K562 (cell line): ENCODE data around the gene KCNB1. TPM values are rescaled to one million over a fixed set of nuclear protein-coding genes. Genes with fewer than 3 reads are reported as not detected.

Source experiments
- FOXA3 ChIP-seq, 2 experiments: fragments of 450-650 bp in 1 of 2; sonication (generic) in 1 of 2; formaldehyde crosslinking; IDR thresholded peaks in 1 of 2; conservative IDR thresholded peaks in 1 of 2; 2 replicates each; pipeline versions ENCODE4 v1.4.0 to v1.8.0; 2020 to 2022; ENCODE audit warnings: mild to moderate bottlenecking in 2 of 2, missing genetic modification reagents in 1 of 2
- GABPB1 ChIP-seq: sonication (generic); formaldehyde crosslinking; IDR thresholded peaks from 2 replicates; pipeline ENCODE4 v1.8.0; 2022; ENCODE audit warnings: mild to moderate bottlenecking, missing genetic modification reagents
- ILK ChIP-seq: fragments of 450-650 bp; IDR thresholded peaks from 2 replicates; pipeline ENCODE4 v1.6.1; 2016; ENCODE audit warnings: missing genetic modification characterization, low read depth, mild to moderate bottlenecking, missing compliant biosample characterization, moderate library complexity, borderline replicate concordance
- TFAP4 ChIP-seq: sonication (generic); formaldehyde crosslinking; IDR thresholded peaks from 2 replicates; pipeline ENCODE4 v1.8.0; 2022; ENCODE audit warnings: missing genetic modification reagents, mild to moderate bottlenecking, moderate library complexity, borderline replicate concordance
- ZNF133 ChIP-seq: fragments of 250-450 bp; sonication (Bioruptor Pico); IDR thresholded peaks from 2 replicates; pipeline ENCODE4 v1.4.0; 2020; ENCODE audit warnings: mild to moderate bottlenecking
- ZNF134 ChIP-seq: fragments of 250-450 bp; sonication (Bioruptor Pico); conservative IDR thresholded peaks from 2 replicates; pipeline ENCODE4 v1.4.0; 2020
- ZNF184 ChIP-seq: sonication (generic); formaldehyde crosslinking; IDR thresholded peaks from 2 replicates; pipeline ENCODE4 v1.5.0; 2020; ENCODE audit warnings: missing genetic modification reagents
- ZNF707 ChIP-seq: fragments of 250-450 bp; sonication (Bioruptor Pico); conservative IDR thresholded peaks from 2 replicates; pipeline ENCODE4 v1.8.0; 2022; ENCODE audit warnings: inconsistent platforms, mild to moderate bottlenecking, moderate library complexity
- ZNF766 ChIP-seq: fragments of 200-800 bp; sonication (Bioruptor generic); conservative IDR thresholded peaks from 2 replicates; pipeline ENCODE4 v1.6.1; 2016; ENCODE audit warnings: missing genetic modification characterization, missing compliant biosample characterization
- ZSCAN32 ChIP-seq: fragments of 450-650 bp; formaldehyde crosslinking; IDR thresholded peaks from 2 replicates; pipeline ENCODE4 v1.4.0; 2020; ENCODE audit warnings: mild to moderate bottlenecking, moderate library complexity
- polyA plus RNA-seq, 8 experiments: library from polyadenylated mRNA; depleted of rRNA in 4 of 8; stranded (reverse) in 5 of 8; unstranded in 3 of 8; fragments of >200 nt; fragmentation: Nextera tagmentation in 2 of 8; fragmentation: Illumina TruSeq in 1 of 8; extraction: Ambion mirVana in 2 of 8; extraction: Trizol in 1 of 8; gene quantifications; 2 replicates each; pipeline versions ENCODE4 v1.2.1 to v1.2.3, GENCODE V29; 2011 to 2014; ENCODE audit warnings: inconsistent platforms in 1 of 8, missing spikeins in 1 of 8
- total RNA-seq, 7 experiments: library from RNA; depleted of rRNA in 6 of 7; stranded (reverse); fragments of >200 nt in 6 of 7; fragmentation: Illumina TruSeq in 2 of 7; extraction: Trizol in 2 of 7; gene quantifications; 2 replicates each; pipeline versions ENCODE4 v1.2.1 to v1.2.3, GENCODE V29; 2011 to 2021; ENCODE audit warnings: low replicate concordance in 1 of 7
- TF ChIP-seq, protein P1 (sequence below): fragments of 450-650 bp; formaldehyde crosslinking; IDR thresholded peaks from 2 replicates; pipeline ENCODE4 v1.4.0; 2022; ENCODE audit warnings: mild to moderate bottlenecking, moderate library complexity
- TF ChIP-seq, protein P2 (sequence below): sonication (generic); formaldehyde crosslinking; IDR thresholded peaks from 2 replicates; pipeline ENCODE4 v1.8.0; 2022; ENCODE audit warnings: mild to moderate bottlenecking, missing genetic modification reagents

The KCNB1 gene
- total and polyA plus RNA-seq, 9 of the 15 experiments (the other 6 are each of a cell fraction or from before 2014, with no cell fraction given) = 0.01 to 0.06 TPM; not detected in 7

GRCh38 chr20:49343246-49343645, 139.2 kb downstream of the KCNB1 start (continued):
- TF ChIP-seq, protein P1, sequence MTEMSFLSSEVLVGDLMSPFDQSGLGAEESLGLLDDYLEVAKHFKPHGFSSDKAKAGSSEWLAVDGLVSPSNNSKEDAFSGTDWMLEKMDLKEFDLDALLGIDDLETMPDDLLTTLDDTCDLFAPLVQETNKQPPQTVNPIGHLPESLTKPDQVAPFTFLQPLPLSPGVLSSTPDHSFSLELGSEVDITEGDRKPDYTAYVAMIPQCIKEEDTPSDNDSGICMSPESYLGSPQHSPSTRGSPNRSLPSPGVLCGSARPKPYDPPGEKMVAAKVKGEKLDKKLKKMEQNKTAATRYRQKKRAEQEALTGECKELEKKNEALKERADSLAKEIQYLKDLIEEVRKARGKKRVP (CRISPR knock-in tag) = no peak
- no peak for TF ChIP-seq FOXA3 (CRISPR knock-in tag; conservative IDR thresholded peaks at IDR 0.05 in 1 of 2, IDR thresholded peaks at IDR 0.05 in 1 of 2)
- no peak for TF ChIP-seq ZNF133 (CRISPR knock-in tag)
- no peak for TF ChIP-seq TFAP4 (CRISPR knock-in tag)
- no peak for TF ChIP-seq ZNF766 (CRISPR knock-in tag)
- no peak for TF ChIP-seq ZNF134 (CRISPR knock-in tag)
- no peak for TF ChIP-seq ILK (tag)
- no peak for TF ChIP-seq ZNF184 (CRISPR knock-in tag)
- no peak for TF ChIP-seq ZSCAN32 (CRISPR knock-in tag)
- TF ChIP-seq ZNF707 = no peak
- TF ChIP-seq, protein P2, sequence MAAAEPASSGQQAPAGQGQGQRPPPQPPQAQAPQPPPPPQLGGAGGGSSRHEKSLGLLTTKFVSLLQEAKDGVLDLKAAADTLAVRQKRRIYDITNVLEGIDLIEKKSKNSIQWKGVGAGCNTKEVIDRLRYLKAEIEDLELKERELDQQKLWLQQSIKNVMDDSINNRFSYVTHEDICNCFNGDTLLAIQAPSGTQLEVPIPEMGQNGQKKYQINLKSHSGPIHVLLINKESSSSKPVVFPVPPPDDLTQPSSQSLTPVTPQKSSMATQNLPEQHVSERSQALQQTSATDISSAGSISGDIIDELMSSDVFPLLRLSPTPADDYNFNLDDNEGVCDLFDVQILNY (CRISPR knock-in tag) = no peak
- no peak for TF ChIP-seq GABPB1 (CRISPR knock-in tag)
